A375 (cell line): ENCODE data around the gene TMEM267. TPM values are rescaled to one million over a fixed set of nuclear protein-coding genes. Genes with fewer than 3 reads are reported as not detected.

Source experiments
- total RNA-seq: library from RNA; depleted of rRNA; stranded (reverse); fragments of >200 nt; shearing (Covaris generic); gene quantifications from 2 replicates; pipeline ENCODE4 v1.2.3, GENCODE V29; 2014; rRNA removed

The TMEM267 gene
- total RNA-seq: 6.2 and 6.7 TPM in 2 replicates

GRCh38 chr5:43483298-43484105, at the start of gene TMEM267:
Gene TMEM267, minus strand, starts transcription at chr5:43483865. Its CDS starts 29,896 bp downstream, at chr5:43453969.

GRCh38 chr5:43514816-43515677, 31.4 kb upstream of the TMEM267 start, which contains the start of gene C5orf34:
Gene C5orf34, minus strand, starts transcription at chr5:43515148. Its CDS starts 5,809 bp downstream, at chr5:43509339.

GRCh38 chr5:43412156-43412555, 71.5 kb downstream of the TMEM267 start, which contains the start of gene CCL28:
Gene CCL28, minus strand, starts transcription at chr5:43412391. Its CDS starts 75 bp downstream, at chr5:43412316.

Other genes with a start within 250 kb of the TMEM267 start
- gene HMGCS1, start 170.5 kb downstream of the TMEM267 start, total RNA-seq: 7.1 and 9.5 TPM in 2 replicates
- gene CCL28, start 71.5 kb downstream of the TMEM267 start, total RNA-seq: 11.1 and 12.3 TPM in 2 replicates
- gene C5orf34, start 31.3 kb upstream of the TMEM267 start, total RNA-seq: 7.1 and 8.7 TPM in 2 replicates
- 83.7 and 90.4 TPM in 2 replicates for gene PAIP1, start 73.2 kb upstream of the TMEM267 start, total RNA-seq
- gene NNT, start 119.3 kb upstream of the TMEM267 start, total RNA-seq: 35.2 and 38.3 TPM in 2 replicates